K562 (cell line): Measurements from ENCODE around the gene GALR3. TPM values are rescaled to one million over a fixed set of nuclear protein-coding genes. Genes with fewer than 3 reads are reported as not detected.

Experiments used
- ATF7 ChIP-seq: fragments of 450-650 bp; IDR thresholded peaks from 2 replicates; pipeline ENCODE4 v1.7.1; 2014; ENCODE audit warnings: mild to moderate bottlenecking, moderate library complexity
- COPS2 ChIP-seq: fragments of 450-650 bp; conservative IDR thresholded peaks from 2 replicates; pipeline ENCODE4 v1.6.1; 2016; ENCODE audit warnings: mild to moderate bottlenecking, moderate library complexity
- DPF2 ChIP-seq: fragments of 450-650 bp; IDR thresholded peaks from 2 replicates; pipeline ENCODE4 v1.6.1; 2016
- EP300 ChIP-seq: IDR thresholded peaks from 2 replicates; pipeline ENCODE4 v1.6.1; 2012; ENCODE audit warnings: low read length, improper control_type of control experiment
- ESRRA ChIP-seq: fragments of 450-650 bp; IDR thresholded peaks from 2 replicates; pipeline ENCODE4 v1.6.1; 2014; ENCODE audit warnings: low read depth, mild to moderate bottlenecking, moderate library complexity, borderline replicate concordance
- ETV1 ChIP-seq: fragments of 450-650 bp; conservative IDR thresholded peaks from 2 replicates; pipeline ENCODE4 v1.6.1; 2016; ENCODE audit warnings: missing genetic modification characterization, control low read depth, low read depth, missing compliant biosample characterization
- FOXK1 ChIP-seq: sonication (generic); formaldehyde crosslinking; IDR thresholded peaks from 2 replicates; pipeline ENCODE4 v1.8.0; 2022; ENCODE audit warnings: missing genetic modification reagents, mild to moderate bottlenecking, borderline replicate concordance
- KDM1A ChIP-seq, 2 experiments: fragments of 450-650 bp; IDR thresholded peaks; 2 replicates each; pipeline ENCODE4 v1.6.1; 2016; ENCODE audit warnings: mild to moderate bottlenecking in 2 of 2
- MBD2 ChIP-seq: sonication (generic); IDR thresholded peaks from 2 replicates; pipeline ENCODE4 v1.6.1; 2016; ENCODE audit warnings: low read depth, borderline replicate concordance
- MCM3 ChIP-seq: fragments of 450-650 bp; IDR thresholded peaks from 2 replicates; pipeline ENCODE4 v1.6.1; 2016
- MEIS2 ChIP-seq: fragments of 450-650 bp; IDR thresholded peaks from 2 replicates; pipeline ENCODE4 v1.6.1; 2014; ENCODE audit warnings: mild to moderate bottlenecking; ENCODE audit not compliant: partially characterized antibody
- MTA3 ChIP-seq: fragments of 450-650 bp; formaldehyde crosslinking; IDR thresholded peaks from 2 replicates; pipeline ENCODE4 v1.6.1; 2017; ENCODE audit warnings: mild to moderate bottlenecking, borderline replicate concordance
- NR4A1 ChIP-seq, 2 experiments: fragments of 250-450 bp in 1 of 2; fragments of 450-650 bp in 1 of 2; sonication (Bioruptor Pico) in 1 of 2; IDR thresholded peaks; 2 replicates each; pipeline versions ENCODE4 v1.4.0 to v1.6.1; 2016 to 2020; ENCODE audit warnings: mild to moderate bottlenecking in 2 of 2, missing compliant biosample characterization in 1 of 2, missing genetic modification characterization in 1 of 2, moderate library complexity in 1 of 2
- NRF1 ChIP-seq, 2 experiments: fragments of 450-650 bp; IDR thresholded peaks in 1 of 2; conservative IDR thresholded peaks in 1 of 2; 2 replicates each; pipeline ENCODE4 v1.6.1; 2014; ENCODE audit warnings: mild to moderate bottlenecking in 2 of 2
- PHF20 ChIP-seq: fragments of 450-650 bp; IDR thresholded peaks from 2 replicates; pipeline ENCODE4 v1.6.1; 2018; ENCODE audit not compliant: partially characterized antibody
- RAD51 ChIP-seq: fragments of 450-650 bp; IDR thresholded peaks from 2 replicates; pipeline ENCODE4 v1.7.1; 2016; ENCODE audit warnings: low read depth, mild to moderate bottlenecking, borderline replicate concordance
- RBM22 ChIP-seq: fragments of 200-400 bp; formaldehyde crosslinking; IDR thresholded peaks from 2 replicates; pipeline ENCODE4 v1.6.1; 2018; ENCODE audit warnings: low read length, low read depth; ENCODE audit not compliant: poor library complexity, severe bottlenecking
- RUNX1 ChIP-seq: sonication (generic); IDR thresholded peaks from 2 replicates; pipeline ENCODE4 v1.6.1; 2016; ENCODE audit warnings: antibody characterized with exemption, low read depth
- SAP30 ChIP-seq: fragments of 200-600 bp; sonication (generic); IDR thresholded peaks from 2 replicates; pipeline ENCODE4 v1.6.1; 2012; ENCODE audit warnings: borderline replicate concordance, low read depth, mild to moderate bottlenecking, moderate library complexity, low read length, control low read depth, inconsistent platforms; ENCODE audit not compliant: insufficient read depth, poor library complexity, severe bottlenecking
- TEAD1 ChIP-seq, 2 experiments: fragments of 450-650 bp in 1 of 2; sonication (generic) in 1 of 2; formaldehyde crosslinking; IDR thresholded peaks; 2 replicates each; pipeline versions ENCODE4 v1.4.0 to v1.8.0; 2020 to 2022; ENCODE audit warnings: mild to moderate bottlenecking in 2 of 2, missing genetic modification reagents in 1 of 2
- THRAP3 ChIP-seq: fragments of 450-650 bp; IDR thresholded peaks from 2 replicates; pipeline ENCODE4 v1.6.1; 2016; ENCODE audit warnings: mild to moderate bottlenecking, inconsistent platforms, borderline replicate concordance
- ZNF23 ChIP-seq: fragments of 250-450 bp; sonication (Bioruptor Pico); IDR thresholded peaks from 2 replicates; pipeline ENCODE4 v1.4.0; 2020; ENCODE audit warnings: mild to moderate bottlenecking
- ZNF239 ChIP-seq: fragments of 250-450 bp; sonication (Bioruptor Pico); IDR thresholded peaks from 2 replicates; pipeline ENCODE4 v1.4.0; 2020; ENCODE audit warnings: mild to moderate bottlenecking
- ZNF699 ChIP-seq: fragments of 250-450 bp; sonication (Bioruptor Pico); IDR thresholded peaks from 2 replicates; pipeline ENCODE4 v1.8.0; 2021; ENCODE audit warnings: mild to moderate bottlenecking, moderate library complexity; ENCODE audit not compliant: insufficient replicate concordance
- polyA plus RNA-seq, 8 experiments: library from polyadenylated mRNA; depleted of rRNA in 4 of 8; stranded (reverse) in 5 of 8; unstranded in 3 of 8; fragments of >200 nt; fragmentation: Nextera tagmentation in 2 of 8; fragmentation: Illumina TruSeq in 1 of 8; extraction: Ambion mirVana in 2 of 8; extraction: Trizol in 1 of 8; gene quantifications; 2 replicates each; pipeline versions ENCODE4 v1.2.1 to v1.2.3, GENCODE V29; 2011 to 2014; ENCODE audit warnings: inconsistent platforms in 1 of 8, missing spikeins in 1 of 8
- total RNA-seq, 7 experiments: library from RNA; depleted of rRNA in 6 of 7; stranded (reverse); fragments of >200 nt in 6 of 7; fragmentation: Illumina TruSeq in 2 of 7; extraction: Trizol in 2 of 7; gene quantifications; 2 replicates each; pipeline versions ENCODE4 v1.2.1 to v1.2.3, GENCODE V29; 2011 to 2021; ENCODE audit warnings: low replicate concordance in 1 of 7
- TF ChIP-seq, protein P1 (sequence below): IDR thresholded peaks from 2 replicates; pipeline ENCODE4 v1.6.1; 2011; ENCODE audit warnings: borderline replicate concordance, low read depth, mild to moderate bottlenecking, moderate library complexity, low read length; ENCODE audit not compliant: insufficient read depth, poor library complexity, severe bottlenecking
- TF ChIP-seq, protein P2 (sequence below): fragments of 250-450 bp; sonication (Bioruptor Pico); IDR thresholded peaks from 2 replicates; pipeline ENCODE4 v1.4.0; 2020

The GALR3 gene
- total and polyA plus RNA-seq, 9 of the 15 experiments (the other 6 are each of a cell fraction or from before 2014, with no cell fraction given), result 0.13 TPM; not detected in 8

- 0 out of 4 replicates have a peak, but pooled peaks of 1 of the 2 experiments have one; percentile 50 for TF ChIP-seq TEAD1 (CRISPR knock-in tag; IDR thresholded peaks at IDR 0.05)
- TF ChIP-seq RAD51, result 0 out of 2 replicates have a peak, but pooled peaks have one; percentile 15
- peak; percentile 88 to 90 for TF ChIP-seq NRF1 (conservative IDR thresholded peaks at IDR 0.05 in 1 of 2, IDR thresholded peaks at IDR 0.05 in 1 of 2)
- peak; percentile 54; the same call in 1 of the 2 replicates for TF ChIP-seq MTA3
- TF ChIP-seq, protein P1, sequence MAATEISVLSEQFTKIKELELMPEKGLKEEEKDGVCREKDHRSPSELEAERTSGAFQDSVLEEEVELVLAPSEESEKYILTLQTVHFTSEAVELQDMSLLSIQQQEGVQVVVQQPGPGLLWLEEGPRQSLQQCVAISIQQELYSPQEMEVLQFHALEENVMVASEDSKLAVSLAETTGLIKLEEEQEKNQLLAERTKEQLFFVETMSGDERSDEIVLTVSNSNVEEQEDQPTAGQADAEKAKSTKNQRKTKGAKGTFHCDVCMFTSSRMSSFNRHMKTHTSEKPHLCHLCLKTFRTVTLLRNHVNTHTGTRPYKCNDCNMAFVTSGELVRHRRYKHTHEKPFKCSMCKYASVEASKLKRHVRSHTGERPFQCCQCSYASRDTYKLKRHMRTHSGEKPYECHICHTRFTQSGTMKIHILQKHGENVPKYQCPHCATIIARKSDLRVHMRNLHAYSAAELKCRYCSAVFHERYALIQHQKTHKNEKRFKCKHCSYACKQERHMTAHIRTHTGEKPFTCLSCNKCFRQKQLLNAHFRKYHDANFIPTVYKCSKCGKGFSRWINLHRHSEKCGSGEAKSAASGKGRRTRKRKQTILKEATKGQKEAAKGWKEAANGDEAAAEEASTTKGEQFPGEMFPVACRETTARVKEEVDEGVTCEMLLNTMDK, result no peak
- no peak for TF ChIP-seq COPS2
- no peak for TF ChIP-seq NR4A1 (CRISPR knock-in tag; IDR thresholded peaks at IDR 0.05)
- no peak for TF ChIP-seq NR4A1 (tag; IDR thresholded peaks at IDR 0.05)
- peak; percentile 9 for TF ChIP-seq MEIS2
- TF ChIP-seq MCM3, result no peak
- TF ChIP-seq SAP30, result peak; percentile 82
- no peak for TF ChIP-seq ZNF239 (CRISPR knock-in tag)
- TF ChIP-seq, protein P2, sequence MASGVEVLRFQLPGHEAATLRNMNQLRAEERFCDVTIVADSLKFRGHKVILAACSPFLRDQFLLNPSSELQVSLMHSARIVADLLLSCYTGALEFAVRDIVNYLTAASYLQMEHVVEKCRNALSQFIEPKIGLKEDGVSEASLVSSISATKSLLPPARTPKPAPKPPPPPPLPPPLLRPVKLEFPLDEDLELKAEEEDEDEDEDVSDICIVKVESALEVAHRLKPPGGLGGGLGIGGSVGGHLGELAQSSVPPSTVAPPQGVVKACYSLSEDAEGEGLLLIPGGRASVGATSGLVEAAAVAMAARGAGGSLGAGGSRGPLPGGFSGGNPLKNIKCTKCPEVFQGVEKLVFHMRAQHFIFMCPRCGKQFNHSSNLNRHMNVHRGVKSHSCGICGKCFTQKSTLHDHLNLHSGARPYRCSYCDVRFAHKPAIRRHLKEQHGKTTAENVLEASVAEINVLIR (CRISPR knock-in tag), result peak; percentile 53
- no peak for TF ChIP-seq RBM22
- no peak for TF ChIP-seq ZNF699
- peak; percentile 39; the same call in 1 of the 2 replicates for TF ChIP-seq ESRRA
- 0 out of 2 replicates have a peak, but pooled peaks have one; percentile 25 for TF ChIP-seq ETV1
- TF ChIP-seq RUNX1, result no peak
- TF ChIP-seq ZNF23, result no peak
- TF ChIP-seq MBD2, result no peak
- peak; percentile 50 for TF ChIP-seq PHF20
- TF ChIP-seq KDM1A (IDR thresholded peaks at IDR 0.05), result peak in 1 of 2 experiments; percentile 25; a peak in 1 of 4 replicates
- no peak for TF ChIP-seq EP300
- TF ChIP-seq DPF2, result peak; percentile 36; the same call in 1 of the 2 replicates
- TF ChIP-seq THRAP3, result no peak
- no peak for TF ChIP-seq FOXK1 (CRISPR knock-in tag)
- TF ChIP-seq ATF7, result peak; percentile 73
Measured at GRCh38 chr22:37807410-37808293, 15.5 kb upstream of the GALR3 start, which contains the start of gene GCAT (continued).
